Lower leg skin (tissue), 3 donors: ENCODE measurements around the gene POMT1.

Experiments used
- POLR2A ChIP-seq, 2 donors: fragments of 450-650 bp; IDR thresholded peaks; one replicate each; pipeline ENCODE4 v1.6.1; 2016 to 2017; ENCODE audit warnings: antibody characterized with exemption in 2 of 2, mild to moderate bottlenecking in 1 of 2, moderate library complexity in 1 of 2
- TF ChIP-seq, protein P1 (sequence below), 3 donors: fragments of 450-650 bp; IDR thresholded peaks; one replicate each; pipeline ENCODE4 v1.5.1; 2016; ENCODE audit warnings: antibody characterized with exemption in 3 of 3, mild to moderate bottlenecking in 3 of 3, moderate library complexity in 2 of 3

DNA sequence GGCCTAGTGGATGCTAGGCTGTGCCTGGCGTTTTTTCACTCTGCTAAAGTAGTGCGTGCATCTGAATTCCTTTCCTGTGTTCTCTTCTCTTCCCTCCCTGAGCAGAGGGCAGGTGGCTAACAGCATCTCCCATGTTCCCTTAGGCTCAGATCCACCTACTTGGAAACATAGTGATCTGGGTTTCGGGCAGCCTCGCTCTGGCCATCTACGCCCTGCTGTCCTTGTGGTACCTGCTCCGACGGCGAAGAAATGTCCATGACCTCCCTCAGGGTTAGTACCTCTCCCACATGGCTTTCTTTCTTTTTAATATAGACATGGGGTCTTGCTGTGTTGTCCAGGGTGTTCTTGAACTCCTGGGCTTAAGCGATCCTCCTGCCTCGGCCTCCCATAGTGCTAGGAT lies 18.5 kb downstream of the POMT1 start:
- TF ChIP-seq, protein P1, sequence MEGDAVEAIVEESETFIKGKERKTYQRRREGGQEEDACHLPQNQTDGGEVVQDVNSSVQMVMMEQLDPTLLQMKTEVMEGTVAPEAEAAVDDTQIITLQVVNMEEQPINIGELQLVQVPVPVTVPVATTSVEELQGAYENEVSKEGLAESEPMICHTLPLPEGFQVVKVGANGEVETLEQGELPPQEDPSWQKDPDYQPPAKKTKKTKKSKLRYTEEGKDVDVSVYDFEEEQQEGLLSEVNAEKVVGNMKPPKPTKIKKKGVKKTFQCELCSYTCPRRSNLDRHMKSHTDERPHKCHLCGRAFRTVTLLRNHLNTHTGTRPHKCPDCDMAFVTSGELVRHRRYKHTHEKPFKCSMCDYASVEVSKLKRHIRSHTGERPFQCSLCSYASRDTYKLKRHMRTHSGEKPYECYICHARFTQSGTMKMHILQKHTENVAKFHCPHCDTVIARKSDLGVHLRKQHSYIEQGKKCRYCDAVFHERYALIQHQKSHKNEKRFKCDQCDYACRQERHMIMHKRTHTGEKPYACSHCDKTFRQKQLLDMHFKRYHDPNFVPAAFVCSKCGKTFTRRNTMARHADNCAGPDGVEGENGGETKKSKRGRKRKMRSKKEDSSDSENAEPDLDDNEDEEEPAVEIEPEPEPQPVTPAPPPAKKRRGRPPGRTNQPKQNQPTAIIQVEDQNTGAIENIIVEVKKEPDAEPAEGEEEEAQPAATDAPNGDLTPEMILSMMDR (IDR thresholded peaks at IDR 0.05): no peak
- TF ChIP-seq POLR2A (IDR thresholded peaks at IDR 0.05): no peak
